GM10266 (cell line): Measurements from ENCODE around the gene FHAD1.

Source experiments
- DNase-seq: peaks from one replicate; pipeline ENCODE4 v3.0.0; 2012; ENCODE audit errors: extremely low spot score
- CTCF ChIP-seq: IDR thresholded peaks from 2 replicates; pipeline ENCODE4 v1.5.1; 2012; ENCODE audit warnings: mild to moderate bottlenecking, low read depth; ENCODE audit not compliant: control insufficient read depth, insufficient read depth; ENCODE audit errors: missing control alignments

The FHAD1 gene

GRCh38 chr1:15330028-15330427 is 83.0 kb downstream of the FHAD1 start:
- TF ChIP-seq CTCF = no peak
- no peak for DNase-seq

- no peak for DNase-seq
- no peak for TF ChIP-seq CTCF
Observed at GRCh38 chr1:15331180-15331579, 84.2 kb downstream of the FHAD1 start.

GRCh38 chr1:15331734-15332133 is 84.7 kb downstream of the FHAD1 start:
- no peak for DNase-seq
- no peak for TF ChIP-seq CTCF

GRCh38 chr1:15332525-15332924 is 85.5 kb downstream of the FHAD1 start:
- DNase-seq = no peak
- TF ChIP-seq CTCF = no peak

- TF ChIP-seq CTCF = no peak
- DNase-seq = no peak
Observed at GRCh38 chr1:15332952-15333715, 86.1 kb downstream of the FHAD1 start.

- TF ChIP-seq CTCF = no peak
- DNase-seq = no peak
Observed at GRCh38 chr1:15334995-15335394, 88.0 kb downstream of the FHAD1 start.

- no peak for TF ChIP-seq CTCF
- no peak for DNase-seq
Observed at GRCh38 chr1:15336866-15337265, 89.8 kb downstream of the FHAD1 start.
